ENCODE data around the gene SPAG16.
A peak's percentile ranks its signal among the peaks of the same experiment; 100 is the strongest.
"Not testable (repeated sequence)": the region's sequence is repeated elsewhere in the genome, so short reads cannot be mapped to it uniquely, and the experiment has no call there.

Gene SPAG16

DNA sequence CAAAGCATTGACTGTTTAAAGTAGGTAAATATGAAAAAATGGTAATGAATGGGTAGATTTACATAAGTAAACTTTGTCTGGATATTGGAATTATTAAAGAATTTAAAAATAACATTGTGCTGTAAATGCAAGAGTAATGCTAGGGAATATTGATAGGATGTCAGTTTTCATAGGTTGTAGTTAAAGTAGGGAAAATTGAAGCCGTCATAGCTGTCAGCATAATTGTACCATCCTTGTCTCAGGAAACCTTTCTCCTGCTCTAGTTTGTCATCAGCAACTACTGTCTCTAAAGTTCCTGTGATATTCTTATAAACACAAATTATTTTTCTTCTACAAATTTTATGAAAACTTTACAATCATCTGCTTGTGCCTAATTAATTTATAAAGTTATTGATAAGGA is 10.1 kb upstream of the SPAG16 start:
- no peak for DNase-seq

- DNase-seq = no peak
These were observed 9.0 kb upstream of the SPAG16 start for GRCh38 chr2:213275265-213275664.

DNA sequence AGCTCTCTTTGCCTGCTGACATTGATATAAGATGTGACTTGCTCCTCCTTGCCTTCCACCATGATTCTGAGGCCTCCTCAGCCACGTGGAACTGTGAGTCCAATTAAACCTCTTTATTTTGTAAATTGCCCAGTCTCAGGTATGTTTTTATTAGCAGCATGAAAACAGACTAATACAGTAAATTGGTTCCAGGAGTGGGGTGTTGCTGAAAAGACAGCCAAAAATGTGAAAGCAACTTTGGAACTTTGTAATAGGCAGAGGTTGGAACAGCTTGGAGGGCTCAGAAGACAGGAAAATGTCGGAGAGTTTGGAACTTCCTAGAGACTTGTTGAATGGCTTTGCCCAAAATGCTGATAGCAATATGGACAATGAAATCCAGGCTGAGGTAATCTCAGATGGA is 7.1 kb upstream of the SPAG16 start:
- DNase-seq = not testable (repeated sequence)

- no peak for DNase-seq
These were observed 5.1 kb upstream of the SPAG16 start for GRCh38 chr2:213279116-213279620.

GRCh38 chr2:213279971-213280370 is 4.3 kb upstream of the SPAG16 start:
- DNase-seq = no peak

DNA sequence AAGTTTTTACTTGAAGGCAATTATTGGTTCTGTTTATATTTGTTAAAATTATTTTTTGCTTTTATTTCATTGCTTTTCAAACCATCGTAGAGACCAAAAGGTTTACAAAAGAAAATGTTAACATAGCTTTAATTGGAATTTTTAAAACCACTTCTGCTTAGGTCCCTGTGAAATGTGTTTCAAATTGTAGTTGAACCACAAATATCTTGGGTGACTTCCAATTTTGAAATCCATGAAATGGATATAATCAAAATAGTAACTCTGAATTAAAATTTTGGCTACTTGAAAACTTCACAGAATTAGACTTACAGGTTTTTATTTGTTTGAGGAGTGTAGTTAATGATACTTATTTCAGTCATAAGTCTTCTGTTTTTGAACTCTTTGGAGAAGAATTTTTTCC is 3.1 kb upstream of the SPAG16 start:
- no peak for DNase-seq

GRCh38 chr2:213285404-213285803 is 1.1 kb downstream of the SPAG16 start:
- no peak for DNase-seq

DNA sequence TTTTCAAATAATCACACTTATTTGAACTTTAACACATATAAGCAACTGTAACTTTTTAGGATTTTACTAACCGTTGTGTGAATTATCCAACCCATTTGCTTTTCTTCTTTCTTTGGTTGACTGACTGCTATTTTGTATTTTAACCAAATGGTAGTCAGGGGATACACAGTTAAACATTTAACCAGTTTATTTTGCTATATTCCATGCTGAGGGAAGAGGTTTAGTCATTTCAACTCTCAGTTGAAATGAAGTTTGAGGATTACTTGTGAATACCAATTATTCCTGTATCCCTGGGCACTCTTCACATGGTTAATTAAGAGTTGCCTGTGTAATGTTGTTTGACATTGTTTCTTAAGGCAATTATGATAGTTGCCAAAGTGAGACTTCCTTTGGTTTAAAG is 1.9 kb downstream of the SPAG16 start:
- no peak for DNase-seq

GRCh38 chr2:213288913-213289700 is 4.8 kb downstream of the SPAG16 start:
- DNase-seq = no peak

GRCh38 chr2:213290501-213290900 is 6.2 kb downstream of the SPAG16 start:
- no peak for DNase-seq

GRCh38 chr2:213296270-213296669 is 12.0 kb downstream of the SPAG16 start:
- DNase-seq = no peak

DNA sequence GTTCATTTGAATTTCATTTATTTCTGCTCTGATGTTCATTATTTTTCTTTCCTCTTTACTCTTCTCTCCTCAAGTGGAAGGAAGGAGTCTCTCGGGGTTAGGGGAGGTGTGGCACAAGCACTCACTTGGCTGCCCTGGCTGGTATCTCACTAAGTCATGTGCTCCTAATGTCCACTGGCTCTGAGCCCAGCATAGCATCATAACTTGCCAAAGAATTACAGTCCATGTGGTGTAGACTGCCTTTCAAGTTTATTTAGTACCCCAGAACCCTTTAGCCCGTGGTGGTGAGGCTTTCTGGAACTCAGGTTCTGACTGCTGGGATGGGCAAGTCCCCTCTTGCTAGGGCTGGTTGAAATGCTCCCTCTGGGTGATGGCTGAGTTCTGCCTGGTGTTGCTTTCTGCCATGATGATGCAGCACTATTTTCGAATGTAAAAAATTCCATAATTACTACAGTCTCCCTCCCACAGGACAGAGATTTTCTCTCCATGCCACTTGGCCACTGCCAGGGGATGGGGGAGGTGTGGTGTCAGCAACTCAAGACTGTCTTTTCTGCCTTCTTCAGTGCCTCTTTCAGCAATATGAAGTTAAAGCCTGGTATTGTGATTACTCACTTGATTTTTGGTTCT is 22.2 kb downstream of the SPAG16 start:
- DNase-seq = no peak

DNA sequence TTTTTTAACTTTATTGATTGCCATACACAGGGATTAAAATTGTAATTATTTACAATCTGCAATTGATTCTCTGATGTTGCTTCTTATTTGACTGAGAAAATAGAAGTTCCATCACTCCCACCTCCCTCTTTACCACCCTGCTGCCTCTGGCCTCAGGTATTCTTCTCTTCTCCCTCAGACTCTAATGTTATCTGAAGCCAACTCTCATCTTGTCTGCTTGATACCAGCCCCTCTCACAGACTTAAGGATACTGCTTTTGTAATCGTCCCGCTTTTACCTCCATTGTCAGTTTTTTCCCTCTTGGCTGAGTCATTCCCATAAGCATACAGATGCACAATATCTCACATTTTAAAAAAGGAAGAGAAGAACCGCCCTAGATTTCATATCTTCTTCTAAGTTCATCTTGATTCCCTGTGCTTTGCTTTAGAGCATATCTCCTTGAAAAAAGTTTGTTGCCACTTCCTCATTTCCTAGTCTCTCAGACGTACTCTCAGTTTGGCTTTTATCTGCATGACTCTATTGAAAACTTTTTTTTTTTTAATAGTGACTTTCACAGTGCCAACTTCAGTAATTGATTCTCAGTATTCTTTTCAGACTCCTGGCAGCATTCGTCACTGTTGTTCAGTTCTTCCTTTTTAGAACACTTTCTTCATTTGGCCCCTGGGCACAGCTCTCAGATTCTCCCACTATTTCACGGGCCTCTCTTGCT is 31.1 kb downstream of the SPAG16 start:
- peak; percentile 76 for DNase-seq

DNA sequence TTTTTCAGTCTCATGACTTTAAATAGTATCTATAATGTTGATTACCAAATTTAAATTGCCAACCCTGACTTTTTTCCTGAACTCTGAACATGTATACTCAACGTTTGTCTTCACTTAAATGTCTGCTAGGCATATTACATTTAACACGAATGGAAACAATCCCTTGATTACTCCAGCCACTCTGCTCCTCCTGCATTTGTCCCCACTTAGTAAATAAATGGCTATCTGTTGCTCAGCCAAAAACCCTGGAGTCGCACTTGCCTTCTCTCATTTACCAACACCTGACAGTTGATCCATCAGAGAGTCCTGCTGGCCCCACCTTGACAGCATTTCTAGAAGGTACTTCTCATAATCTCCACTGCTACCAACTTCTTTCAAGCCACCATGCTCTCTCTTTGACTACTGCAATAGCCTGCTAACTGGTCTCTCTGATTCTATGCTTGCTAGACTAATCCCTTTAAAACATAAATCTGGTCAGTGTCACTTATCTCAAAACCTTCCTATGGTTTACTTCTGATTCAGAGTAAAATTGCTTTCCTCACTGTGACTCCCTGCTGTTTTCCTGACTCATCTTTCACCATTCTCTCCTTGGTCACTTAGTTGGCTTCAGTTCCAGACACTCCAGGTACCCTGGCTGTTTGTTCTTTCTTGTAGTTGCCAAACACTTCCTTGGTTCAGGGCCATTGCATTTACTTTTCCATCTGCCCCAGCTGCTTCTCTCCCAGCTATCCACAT is 31.9 kb downstream of the SPAG16 start:
- DNase-seq = peak; percentile 26

DNA sequence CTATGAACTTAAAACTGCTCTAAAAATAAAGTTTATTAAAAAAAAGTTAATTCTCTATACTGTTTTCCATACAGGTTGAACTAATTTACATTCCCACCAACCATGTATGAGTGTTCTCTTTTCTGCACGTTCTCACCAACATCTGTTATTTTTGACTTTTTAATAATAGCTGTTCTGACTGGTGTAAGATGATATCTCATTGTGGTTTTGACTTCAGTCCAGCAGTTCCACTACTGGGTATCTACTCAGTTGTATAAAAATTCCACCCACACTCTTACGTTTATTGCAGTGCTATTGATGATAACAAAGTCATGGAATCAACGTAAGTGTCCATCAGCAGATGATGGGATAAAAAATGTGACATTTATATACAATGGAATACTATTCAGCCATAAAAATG is 33.7 kb downstream of the SPAG16 start:
- peak; percentile 30 for DNase-seq

DNA sequence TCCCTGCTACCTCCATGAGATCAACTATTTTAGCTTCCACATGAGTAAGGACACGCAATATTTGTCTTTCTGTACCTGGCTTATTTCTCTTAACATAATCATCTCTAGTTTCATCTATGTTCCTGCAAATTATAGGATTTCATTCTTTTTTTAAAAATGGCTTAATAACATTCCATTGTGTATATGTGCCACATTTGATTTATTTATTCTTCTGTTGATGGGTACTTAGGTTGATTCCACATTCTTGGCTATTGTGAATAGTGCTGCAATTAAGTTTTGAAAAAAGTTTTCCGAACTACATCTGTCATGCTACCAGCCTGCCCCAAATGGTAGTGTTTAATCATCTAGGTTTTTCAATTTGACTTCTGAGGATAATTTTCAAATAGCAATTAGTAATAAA is 36.3 kb downstream of the SPAG16 start:
- DNase-seq = no peak

- no peak for DNase-seq
These were observed 52.0 kb downstream of the SPAG16 start for GRCh38 chr2:213336253-213336770.

GRCh38 chr2:213353419-213353818 is 69.2 kb downstream of the SPAG16 start:
- no peak for DNase-seq

DNA sequence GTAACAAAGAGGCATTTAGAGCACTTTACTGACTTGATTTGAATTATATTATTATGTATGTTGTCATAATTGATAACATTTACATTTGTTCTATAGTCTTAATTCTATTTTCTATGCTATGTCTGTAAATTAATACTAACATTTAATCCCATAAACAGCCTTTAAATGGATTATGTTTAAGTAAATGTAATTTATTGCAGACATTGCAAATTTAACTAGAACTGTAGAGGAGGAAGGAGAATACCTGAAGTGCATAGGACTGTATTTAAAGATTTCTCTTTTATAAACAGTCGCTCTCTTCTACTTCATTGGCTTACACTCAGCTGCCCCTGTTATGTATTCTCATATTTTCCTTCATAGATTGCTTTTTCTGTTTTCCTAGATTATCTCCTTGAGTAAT is 92.4 kb downstream of the SPAG16 start:
- no peak for DNase-seq

GRCh38 chr2:213407027-213407426 is 122.8 kb downstream of the SPAG16 start:
- not testable (repeated sequence) for DNase-seq

DNA sequence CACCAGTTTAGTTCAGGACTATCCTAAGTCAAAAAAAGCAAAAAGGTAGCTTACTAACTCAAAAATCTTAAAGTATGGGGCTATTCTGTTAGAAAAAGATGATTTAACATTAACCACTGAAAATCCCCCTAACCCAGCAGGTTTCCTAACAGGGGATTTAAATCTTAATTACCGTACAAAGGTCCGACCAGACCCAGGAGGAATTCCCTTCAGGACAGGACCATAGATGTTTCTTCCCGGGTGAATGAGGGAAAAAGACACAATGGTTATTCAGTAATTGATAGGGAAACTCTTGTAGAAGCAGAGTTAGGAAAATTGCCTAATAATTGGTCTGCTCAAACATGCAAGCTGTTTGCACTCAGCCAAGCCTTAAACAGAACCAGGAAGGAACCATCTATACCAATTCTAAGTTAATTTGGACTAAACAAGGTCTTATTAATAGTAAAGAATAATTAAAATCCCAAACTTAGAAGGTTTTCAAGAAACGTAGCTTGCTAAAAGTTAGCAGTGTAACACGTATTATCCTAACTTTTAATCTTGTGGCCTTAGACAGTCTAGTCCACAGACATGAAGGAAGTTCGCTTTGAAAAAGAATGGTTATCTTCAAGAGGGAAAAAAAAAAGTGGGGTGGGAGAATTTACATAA is 124.3 kb downstream of the SPAG16 start:
- not testable (repeated sequence) for DNase-seq

DNA sequence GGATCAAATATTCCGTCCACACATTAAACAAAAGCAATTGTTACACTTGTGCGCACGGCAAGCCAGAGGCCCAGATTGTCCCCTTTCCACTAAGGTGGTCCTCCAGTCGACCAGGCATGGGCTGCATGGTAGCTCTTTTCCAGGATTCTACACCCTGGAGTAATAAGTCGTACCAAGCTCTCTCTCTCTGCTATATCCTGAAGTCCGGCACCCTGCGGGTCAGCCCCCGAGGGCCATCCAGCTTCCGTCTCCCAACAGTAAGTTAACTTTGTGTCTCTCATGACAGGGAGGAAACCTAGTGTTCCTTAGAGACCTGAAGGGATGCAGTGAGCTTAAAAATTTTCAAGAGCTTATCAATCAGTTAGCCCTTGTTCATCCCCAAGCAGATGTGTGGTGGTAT is 126.4 kb downstream of the SPAG16 start:
- DNase-seq = not testable (repeated sequence)
